Epithelial cell of proximal tubule (primary cell): ENCODE data around the gene ADAMTSL1. TPM values are rescaled to one million over a fixed set of nuclear protein-coding genes. Genes with fewer than 3 reads are reported as not detected.
"Not testable (repeated sequence)": the region's sequence is repeated elsewhere in the genome, so short reads cannot be mapped to it uniquely, and the experiment has no call there.

Experiments
- DNase-seq: peaks from one replicate; pipeline ENCODE4 v3.0.0-alpha.2; 2011; ENCODE audit warnings: low read depth
- H3K4me3 ChIP-seq: 2 replicates; pipeline ENCODE4 v1.5.1; 2011; ENCODE audit warnings: low read depth, mild to moderate bottlenecking, low read length
- CTCF ChIP-seq: conservative IDR thresholded peaks from 2 replicates; pipeline ENCODE4 v1.5.1; 2012; ENCODE audit warnings: low read depth, mild to moderate bottlenecking, low read length
- total RNA-seq: library from RNA; depleted of rRNA; stranded (reverse); fragments of >200 nt; gene quantifications from 2 replicates; pipeline ENCODE4 v1.2.3, GENCODE V29; 2015

ADAMTSL1 gene
- total RNA-seq, 1 donor from 2014 or later: 2.8 TPM

GRCh38 chr9:18863791-18864190 is 389.8 kb downstream of the ADAMTSL1 start:
- no peak for TF ChIP-seq CTCF
- H3K4me3 ChIP-seq: no peak overlapping the region
- no peak for DNase-seq

GRCh38 chr9:18864516-18864915 is 390.6 kb downstream of the ADAMTSL1 start:
- TF ChIP-seq CTCF: no peak
- no peak overlapping the region for H3K4me3 ChIP-seq
- no peak for DNase-seq

GRCh38 chr9:18865542-18865941 is 391.6 kb downstream of the ADAMTSL1 start:
- TF ChIP-seq CTCF: no peak
- DNase-seq: no peak
- H3K4me3 ChIP-seq: no peak overlapping the region

- no peak for TF ChIP-seq CTCF
- H3K4me3 ChIP-seq: no peak overlapping the region
Measured at GRCh38 chr9:18866121-18866831, 392.3 kb downstream of the ADAMTSL1 start.

GRCh38 chr9:18869725-18870124 is 395.8 kb downstream of the ADAMTSL1 start:
- DNase-seq: no peak
- no peak overlapping the region for H3K4me3 ChIP-seq
- no peak for TF ChIP-seq CTCF

More at GRCh38 chr9:18866121-18866831, 392.3 kb downstream of the ADAMTSL1 start:
- DNase-seq: no peak

GRCh38 chr9:18874069-18874468 is 400.1 kb downstream of the ADAMTSL1 start:
- no peak overlapping the region for H3K4me3 ChIP-seq
- TF ChIP-seq CTCF: no peak
- no peak for DNase-seq

GRCh38 chr9:18874990-18875389 is 401.0 kb downstream of the ADAMTSL1 start:
- H3K4me3 ChIP-seq: not testable (repeated sequence)

More at GRCh38 chr9:18874990-18875389, 401.0 kb downstream of the ADAMTSL1 start:
- DNase-seq: not testable (repeated sequence)
